Right lobe of liver (tissue), 4 donors: ENCODE results near the gene RPIA.
"Not testable (repeated sequence)": the region's sequence is repeated elsewhere in the genome, so short reads cannot be mapped to it uniquely, and the experiment has no call there.

ENCODE experiments used
- POLR2A ChIP-seq: fragments of 450-650 bp; IDR thresholded peaks from one replicate; pipeline ENCODE4 v1.6.1; 2017; ENCODE audit warnings: antibody characterized with exemption, mild to moderate bottlenecking
- TF ChIP-seq, protein P1 (sequence below), 4 donors: fragments of 200-600 bp in 3 of 4; fragments of 450-650 bp in 1 of 4; IDR thresholded peaks; one replicate each; pipeline versions ENCODE4 v1.5.1 to v1.8.0; 2016 to 2022; ENCODE audit warnings: antibody characterized with exemption in 4 of 4, mild to moderate bottlenecking in 2 of 4
- donor health status: DM: no; HTN: no; CAD: no.
- donor health status: DM: no; HTN: no; CAD: no.
- donor health status: DM: no; HTN: yes; CAD: no.

DNA sequence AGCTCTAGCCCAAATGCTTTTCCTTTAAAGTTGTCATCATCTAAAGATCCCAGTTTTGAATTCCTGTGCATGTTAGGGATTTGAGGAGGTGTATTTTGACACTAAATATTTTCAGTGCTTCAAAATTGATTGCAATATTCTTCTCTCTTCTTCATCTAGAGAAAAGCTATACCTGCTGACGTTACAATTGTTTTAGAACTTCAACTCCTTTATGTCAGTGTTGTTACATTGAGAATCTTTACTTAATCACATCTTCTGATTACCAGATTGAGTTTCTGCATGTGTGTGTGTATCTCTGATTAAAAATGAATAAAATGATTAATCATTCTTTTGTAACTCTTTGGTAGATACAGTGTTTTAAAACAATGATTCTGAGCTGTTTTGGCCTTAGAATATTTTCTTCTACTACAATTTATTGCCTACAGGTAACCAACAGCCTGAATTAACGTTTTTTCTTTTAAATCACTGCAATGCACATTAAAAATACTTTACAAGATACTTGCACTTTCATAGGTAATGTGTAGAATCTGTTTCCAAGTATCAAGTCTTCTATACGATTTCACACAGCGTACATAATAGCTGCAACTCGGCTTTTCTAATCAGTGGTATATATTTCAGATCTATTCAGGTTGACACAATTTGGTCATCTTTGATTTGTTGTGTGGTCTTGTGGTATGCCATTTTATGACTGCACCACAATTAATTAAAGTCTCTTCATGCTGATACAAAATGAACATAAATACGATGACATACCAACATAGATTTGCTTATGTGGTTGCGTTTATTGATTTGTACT is 82.0 kb downstream of the RPIA start:
- TF ChIP-seq, protein P1, sequence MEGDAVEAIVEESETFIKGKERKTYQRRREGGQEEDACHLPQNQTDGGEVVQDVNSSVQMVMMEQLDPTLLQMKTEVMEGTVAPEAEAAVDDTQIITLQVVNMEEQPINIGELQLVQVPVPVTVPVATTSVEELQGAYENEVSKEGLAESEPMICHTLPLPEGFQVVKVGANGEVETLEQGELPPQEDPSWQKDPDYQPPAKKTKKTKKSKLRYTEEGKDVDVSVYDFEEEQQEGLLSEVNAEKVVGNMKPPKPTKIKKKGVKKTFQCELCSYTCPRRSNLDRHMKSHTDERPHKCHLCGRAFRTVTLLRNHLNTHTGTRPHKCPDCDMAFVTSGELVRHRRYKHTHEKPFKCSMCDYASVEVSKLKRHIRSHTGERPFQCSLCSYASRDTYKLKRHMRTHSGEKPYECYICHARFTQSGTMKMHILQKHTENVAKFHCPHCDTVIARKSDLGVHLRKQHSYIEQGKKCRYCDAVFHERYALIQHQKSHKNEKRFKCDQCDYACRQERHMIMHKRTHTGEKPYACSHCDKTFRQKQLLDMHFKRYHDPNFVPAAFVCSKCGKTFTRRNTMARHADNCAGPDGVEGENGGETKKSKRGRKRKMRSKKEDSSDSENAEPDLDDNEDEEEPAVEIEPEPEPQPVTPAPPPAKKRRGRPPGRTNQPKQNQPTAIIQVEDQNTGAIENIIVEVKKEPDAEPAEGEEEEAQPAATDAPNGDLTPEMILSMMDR (IDR thresholded peaks at IDR 0.05) = not testable (repeated sequence)
- TF ChIP-seq POLR2A = not testable (repeated sequence)
